NCI-H1930 (cell line): ENCODE measurements around the gene UBE2G1.
"Not testable (repeated sequence)": the region's sequence is repeated elsewhere in the genome, so short reads cannot be mapped to it uniquely, and the experiment has no call there.

ENCODE experiments used
- DNase-seq, 2 experiments: peaks; one replicate each; lab custom pipeline; 2025; lab: John Stamatoyannopoulos, UW

The UBE2G1 gene

GRCh38 chr17:4301066-4301465, 65.4 kb downstream of the UBE2G1 start:
- DNase-seq = no peak

GRCh38 chr17:4297351-4297750, 69.1 kb downstream of the UBE2G1 start:
- no peak for DNase-seq

GRCh38 chr17:4295686-4296085, 70.8 kb downstream of the UBE2G1 start:
- no peak for DNase-seq

GRCh38 chr17:4293572-4293971, 72.9 kb downstream of the UBE2G1 start:
- no peak for DNase-seq

- DNase-seq = no peak
Measured at GRCh38 chr17:4287710-4288109, 78.8 kb downstream of the UBE2G1 start.

GRCh38 chr17:4276514-4276913, 90.0 kb downstream of the UBE2G1 start:
- DNase-seq = no peak

GRCh38 chr17:4272972-4273368, 93.5 kb downstream of the UBE2G1 start:
- DNase-seq = no peak

- no peak for DNase-seq
Measured at GRCh38 chr17:4272213-4272971, 94.1 kb downstream of the UBE2G1 start.

- DNase-seq = no peak
Measured at GRCh38 chr17:4270736-4271135, 95.7 kb downstream of the UBE2G1 start.

- DNase-seq = no peak
Measured at GRCh38 chr17:4269915-4270314, 96.6 kb downstream of the UBE2G1 start.

GRCh38 chr17:4267402-4267801, 99.1 kb downstream of the UBE2G1 start:
- no peak for DNase-seq

- DNase-seq = no peak
Measured at GRCh38 chr17:4266550-4266949, 99.9 kb downstream of the UBE2G1 start.

GRCh38 chr17:4263282-4264215, 102.9 kb downstream of the UBE2G1 start, which contains the start of gene ANKFY1:
Gene ANKFY1 (minus strand): TSS chr17:4263979. CDS start chr17:4263941, 38 bp downstream.
- peak; percentile 89 to 94 for DNase-seq

- no peak for DNase-seq
Measured at GRCh38 chr17:4262703-4263102, 103.8 kb downstream of the UBE2G1 start.

- DNase-seq = no peak
Measured at GRCh38 chr17:4261452-4261851, 105.0 kb downstream of the UBE2G1 start.

GRCh38 chr17:4258867-4259266, 107.6 kb downstream of the UBE2G1 start:
- no peak for DNase-seq

GRCh38 chr17:4256952-4257351, 109.5 kb downstream of the UBE2G1 start:
- DNase-seq = no peak

- DNase-seq = not testable (repeated sequence)
Measured at GRCh38 chr17:4255271-4255670, 111.2 kb downstream of the UBE2G1 start.

GRCh38 chr17:4250887-4251286, 115.6 kb downstream of the UBE2G1 start:
- no peak for DNase-seq

- DNase-seq = no peak
Measured at GRCh38 chr17:4249452-4250029, 116.9 kb downstream of the UBE2G1 start.

GRCh38 chr17:4248504-4249277, 117.8 kb downstream of the UBE2G1 start:
- DNase-seq = no peak

GRCh38 chr17:4247971-4248388, 118.5 kb downstream of the UBE2G1 start:
- DNase-seq = no peak
